Activated CD4-positive, alpha-beta memory T cell treated with anti-CD3 and anti-CD28 coated beads, Interleukin-2, amount 10 ng/mL, durations not matched to agents 7 days and 5 days (primary cell): ENCODE results near the gene CD84. TPM values are rescaled to one million over a fixed set of nuclear protein-coding genes. Genes with fewer than 3 reads are reported as not detected.
"Not testable (repeated sequence)": the region's sequence is repeated elsewhere in the genome, so short reads cannot be mapped to it uniquely, and the experiment has no call there.

Experiments
- CTCF ChIA-PET: fragments of 350-600 bp; sonication (Branson Sonifier 250); formaldehyde crosslinking; loops from one replicate; lab custom pipeline; 2021; ENCODE audit warnings: antibody characterized with exemption, inconsistent platforms; lab: Charles Lee
- POLR2A ChIA-PET: fragments of 350-600 bp; sonication (Branson Sonifier 250); formaldehyde crosslinking; loops from one replicate; lab custom pipeline; 2021; ENCODE audit warnings: antibody characterized with exemption; lab: Charles Lee
- DNase-seq: peaks from one replicate; pipeline ENCODE4 v3.0.0-alpha.2; 2020
- H3K27ac Mint-ChIP-seq: one replicate; pipeline ENCODE4 v1.8.0; 2021; ENCODE audit warnings: mild to moderate bottlenecking, mixed read lengths
- H3K27me3 Mint-ChIP-seq: one replicate; pipeline ENCODE4 v1.8.0; 2021; ENCODE audit warnings: mixed read lengths
- H3K36me3 Mint-ChIP-seq: one replicate; pipeline ENCODE4 v1.8.0; 2021; ENCODE audit warnings: low read depth, mixed read lengths
- H3K4me1 Mint-ChIP-seq: one replicate; pipeline ENCODE4 v1.8.0; 2021; ENCODE audit warnings: mixed read lengths
- H3K4me3 Mint-ChIP-seq: one replicate; pipeline ENCODE4 v1.8.0; 2021; ENCODE audit warnings: mild to moderate bottlenecking, mixed read lengths
- H3K9me3 Mint-ChIP-seq: one replicate; pipeline ENCODE4 v1.8.0; 2021; ENCODE audit warnings: mixed read lengths
- total RNA-seq, 2 experiments: library from RNA; stranded (reverse); gene quantifications; one replicate each; pipeline ENCODE4 v1.2.3, GENCODE V29; 2021

Gene CD84
- total RNA-seq, 2 experiments from 2014 or later, result 21.6 to 23.3 TPM

- Mint-ChIP-seq H3K27me3 (no peaks in the 10 kb centered on the region), H3K9me3 (peaks cover 30% of the 10 kb centered on the region), H3K4me3 (peak overlapping the region; percentile 84), H3K4me1 (peaks cover 70% of the 10 kb centered on the region), H3K36me3 (peaks cover 43% of the 10 kb centered on the region), H3K27ac (peak overlapping the region; percentile 93)
- CTCF ChIA-PET, result interaction anchor here (1.0 to 2.1 kb wide), 3 partner anchors 23 to 70 kb away, joined by 3 to 7 read pairs (median 5); no protein-coding TSS in a partner anchor
- POLR2A ChIA-PET, result interaction anchor here (0.8 to 3.3 kb wide), 10 partner anchors 15 to 91 kb away, joined by 3 to 32 read pairs (median 5); partner anchors contain the start of gene CD84
- no peak for DNase-seq
These were observed 57.7 kb downstream of the CD84 start for GRCh38 chr1:160521554-160521953.

- peaks cover 26% of the 10 kb centered on the region for H3K9me3 Mint-ChIP-seq
- H3K36me3 Mint-ChIP-seq, result peaks cover 44% of the 10 kb centered on the region
- no peaks in the 10 kb centered on the region for H3K27me3 Mint-ChIP-seq
- DNase-seq, result no peak
- H3K4me3 Mint-ChIP-seq, result peak overlapping the region; percentile 84
- peak overlapping the region; percentile 93 for H3K27ac Mint-ChIP-seq
- H3K4me1 Mint-ChIP-seq, result peaks cover 75% of the 10 kb centered on the region
- POLR2A ChIA-PET, result interaction anchor here (2.2 to 3.3 kb wide), 3 partner anchors 19 to 89 kb away, joined by 5 to 32 read pairs (median 17); no protein-coding TSS in a partner anchor
- CTCF ChIA-PET, result interaction anchor here (1.0 to 1.6 kb wide), 2 partner anchors 29 to 69 kb away, joined by 3 to 5 read pairs; no protein-coding TSS in a partner anchor
These were observed 58.3 kb downstream of the CD84 start for GRCh38 chr1:160520999-160521398.

- H3K27ac Mint-ChIP-seq, result peak overlapping the region; percentile 93
- peaks cover 46% of the 10 kb centered on the region for H3K36me3 Mint-ChIP-seq
- ChIA-PET POLR2A (interaction anchor here (1.1 to 3.3 kb wide), 2 partner anchors 19 to 57 kb away, joined by 6 to 32 read pairs; no protein-coding TSS in a partner anchor), CTCF (interaction anchor here (1.0 kb wide), 1 partner anchor 92 kb away, joined by 5 read pairs; no protein-coding TSS in a partner anchor)
- DNase-seq, result no peak
- H3K9me3 Mint-ChIP-seq, result peaks cover 25% of the 10 kb centered on the region
- peak overlapping the region; percentile 84 for H3K4me3 Mint-ChIP-seq
- no peaks in the 10 kb centered on the region for H3K27me3 Mint-ChIP-seq
- peaks cover 79% of the 10 kb centered on the region for H3K4me1 Mint-ChIP-seq
These were observed 58.7 kb downstream of the CD84 start for GRCh38 chr1:160520582-160520981.

GRCh38 chr1:160519642-160520435 lies 59.5 kb downstream of the CD84 start:
- DNase-seq, result no peak
- ChIA-PET POLR2A (interaction anchor here (1.0 to 1.1 kb wide), 2 partner anchors 19 to 58 kb away, joined by 3 to 6 read pairs; no protein-coding TSS in a partner anchor), CTCF (interaction anchor here (1.0 kb wide), 2 partner anchors 9 to 91 kb away, joined by 3 to 5 read pairs; no protein-coding TSS in a partner anchor)
- Mint-ChIP-seq H3K27ac (peak overlapping the region; percentile 93), H3K9me3 (peaks cover 18% of the 10 kb centered on the region), H3K4me3 (peak overlapping the region; percentile 84), H3K4me1 (peaks cover 87% of the 10 kb centered on the region), H3K27me3 (no peaks in the 10 kb centered on the region), H3K36me3 (peaks cover 45% of the 10 kb centered on the region)

GRCh38 chr1:160517519-160517918 lies 61.8 kb downstream of the CD84 start:
- Mint-ChIP-seq H3K36me3 (peaks cover 60% of the 10 kb centered on the region), H3K9me3 (peaks cover 31% of the 10 kb centered on the region), H3K4me1 (peaks cover 78% of the 10 kb centered on the region)
- POLR2A ChIA-PET, H3K27ac Mint-ChIP-seq, CTCF ChIA-PET, H3K4me3 Mint-ChIP-seq, DNase-seq, H3K27me3 Mint-ChIP-seq: not testable (repeated sequence)

- POLR2A ChIA-PET, result interaction anchor here (1.2 kb wide), 1 partner anchor 10 kb away, joined by 3 read pairs; no protein-coding TSS in a partner anchor
- H3K27me3 Mint-ChIP-seq, H3K4me3 Mint-ChIP-seq, DNase-seq, CTCF ChIA-PET: not testable (repeated sequence)
- H3K4me1 Mint-ChIP-seq, result peaks cover 65% of the 10 kb centered on the region
- H3K27ac Mint-ChIP-seq, result peak overlapping the region; percentile 5
- H3K9me3 Mint-ChIP-seq, result peaks cover 38% of the 10 kb centered on the region
- H3K36me3 Mint-ChIP-seq, result peaks cover 73% of the 10 kb centered on the region
These were observed 63.4 kb downstream of the CD84 start for GRCh38 chr1:160515908-160516307.

GRCh38 chr1:160504651-160505050 lies 74.6 kb downstream of the CD84 start:
- ChIA-PET POLR2A (no interaction called here), CTCF (no interaction called here)
- no peak overlapping the region for H3K27ac Mint-ChIP-seq
- H3K36me3 Mint-ChIP-seq, result peaks cover 94% of the 10 kb centered on the region
- no peak for DNase-seq
- H3K4me1 Mint-ChIP-seq, result peaks cover 5% of the 10 kb centered on the region
- H3K27me3 Mint-ChIP-seq, result no peaks in the 10 kb centered on the region
- peaks cover 64% of the 10 kb centered on the region for H3K9me3 Mint-ChIP-seq
- no peak overlapping the region for H3K4me3 Mint-ChIP-seq

GRCh38 chr1:160503087-160503486 lies 76.2 kb downstream of the CD84 start:
- POLR2A ChIA-PET, result no interaction called here
- H3K4me3 Mint-ChIP-seq, result no peak overlapping the region

GRCh38 chr1:160500321-160500990 lies 78.8 kb downstream of the CD84 start:
- ChIA-PET POLR2A (interaction anchor here (1.4 kb wide), 1 partner anchor 19 kb away, joined by 3 read pairs; no protein-coding TSS in a partner anchor), CTCF (no interaction called here)
- no peak for DNase-seq
- Mint-ChIP-seq H3K4me3 (no peak overlapping the region), H3K9me3 (peaks cover 43% of the 10 kb centered on the region), H3K27ac (no peak overlapping the region), H3K36me3 (peaks cover 77% of the 10 kb centered on the region), H3K27me3 (no peaks in the 10 kb centered on the region), H3K4me1 (peaks cover 5% of the 10 kb centered on the region)

More at GRCh38 chr1:160503087-160503486, 76.2 kb downstream of the CD84 start:
- peaks cover 65% of the 10 kb centered on the region for H3K9me3 Mint-ChIP-seq
- H3K4me1 Mint-ChIP-seq, result peaks cover 5% of the 10 kb centered on the region
- CTCF ChIA-PET, result no interaction called here
- peaks cover 93% of the 10 kb centered on the region for H3K36me3 Mint-ChIP-seq
- DNase-seq, result no peak
- no peaks in the 10 kb centered on the region for H3K27me3 Mint-ChIP-seq
- H3K27ac Mint-ChIP-seq, result no peak overlapping the region

GRCh38 chr1:160499631-160500030 lies 79.7 kb downstream of the CD84 start:
- peaks cover 79% of the 10 kb centered on the region for H3K36me3 Mint-ChIP-seq
- no peak for DNase-seq
- ChIA-PET CTCF (no interaction called here), POLR2A (interaction anchor here (1.4 kb wide), 1 partner anchor 20 kb away, joined by 3 read pairs; no protein-coding TSS in a partner anchor)
- peaks cover 40% of the 10 kb centered on the region for H3K9me3 Mint-ChIP-seq
- no peaks in the 10 kb centered on the region for H3K27me3 Mint-ChIP-seq
- H3K27ac Mint-ChIP-seq, result no peak overlapping the region
- no peak overlapping the region for H3K4me3 Mint-ChIP-seq
- H3K4me1 Mint-ChIP-seq, result peaks cover 5% of the 10 kb centered on the region

- H3K27me3 Mint-ChIP-seq, H3K4me3 Mint-ChIP-seq, DNase-seq, H3K27ac Mint-ChIP-seq, H3K4me1 Mint-ChIP-seq, CTCF ChIA-PET, POLR2A ChIA-PET: not testable (repeated sequence)
- Mint-ChIP-seq H3K36me3 (peaks cover 72% of the 10 kb centered on the region), H3K9me3 (peaks cover 36% of the 10 kb centered on the region)
These were observed 80.8 kb downstream of the CD84 start for GRCh38 chr1:160498301-160499065.

GRCh38 chr1:160496334-160496733 lies 83.0 kb downstream of the CD84 start:
- no peak overlapping the region for H3K27ac Mint-ChIP-seq
- peaks cover 2% of the 10 kb centered on the region for H3K4me1 Mint-ChIP-seq
- no peaks in the 10 kb centered on the region for H3K27me3 Mint-ChIP-seq
- H3K9me3 Mint-ChIP-seq, result peaks cover 21% of the 10 kb centered on the region
- ChIA-PET POLR2A (interaction anchor here (1.5 kb wide), 1 partner anchor 81 kb away, joined by 3 read pairs; no protein-coding TSS in a partner anchor), CTCF (no interaction called here)
- peaks cover 53% of the 10 kb centered on the region for H3K36me3 Mint-ChIP-seq
- H3K4me3 Mint-ChIP-seq, result no peak overlapping the region
- no peak for DNase-seq
